GM19455 (cell line): Measurements from ENCODE around the gene SRGAP3.
"Not testable (repeated sequence)": the region's sequence is repeated elsewhere in the genome, so short reads cannot be mapped to it uniquely, and the experiment has no call there.

ENCODE experiments used
- ATAC-seq: cut with Tn5 transposase; IDR thresholded peaks from one replicate; pipeline ENCODE4 v1.9.1; 2021; ENCODE audit not compliant: unreplicated experiment

SRGAP3 gene

DNA sequence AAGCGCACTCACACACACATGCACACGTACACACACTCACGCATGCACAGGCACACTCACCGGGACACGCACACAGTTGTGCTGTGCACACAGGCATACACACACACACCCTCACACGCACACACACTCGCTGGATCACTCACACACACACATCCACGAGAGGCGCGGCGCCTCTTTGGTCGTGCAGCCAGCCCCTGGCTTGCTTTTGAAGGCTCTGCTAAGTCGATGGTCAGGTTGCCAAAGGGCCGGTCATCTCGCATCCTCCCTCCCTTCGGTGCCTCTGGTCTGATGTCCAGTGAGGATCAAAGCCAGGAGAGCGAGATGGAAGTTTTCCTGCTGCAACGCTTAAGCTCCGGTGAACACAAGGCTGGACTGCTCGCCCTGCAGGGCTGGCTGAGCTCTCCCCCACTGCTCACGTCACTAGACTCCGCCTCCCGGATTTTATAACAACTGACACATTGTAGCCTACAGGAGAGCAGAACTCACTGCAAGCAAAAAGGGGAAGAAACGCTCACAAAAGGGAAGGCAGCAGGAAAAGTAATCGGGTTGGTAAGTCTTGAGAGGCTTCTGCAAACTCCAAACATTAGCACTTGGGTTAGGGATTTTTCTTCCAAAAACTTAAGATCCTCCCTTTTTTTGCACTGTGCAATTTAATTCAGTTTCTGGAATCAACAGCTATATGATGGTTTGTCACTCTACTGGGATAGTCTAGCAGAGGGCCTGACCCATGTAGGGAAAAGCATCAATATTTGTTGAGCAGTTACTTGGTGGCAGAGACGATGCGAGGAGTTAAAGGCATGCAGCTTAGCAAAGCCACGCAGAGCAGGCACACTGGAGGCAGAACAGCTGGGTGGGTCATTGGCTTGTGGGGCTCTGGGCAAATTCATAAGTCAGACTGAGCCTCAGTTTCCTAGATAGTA is at the start of gene SRGAP3:
Gene SRGAP3 (minus strand): TSS at position 374 of the 920 bp plus-strand sequence. CDS start 695 bp downstream, outside the sequence.
- ATAC-seq = peak; percentile 100

DNA sequence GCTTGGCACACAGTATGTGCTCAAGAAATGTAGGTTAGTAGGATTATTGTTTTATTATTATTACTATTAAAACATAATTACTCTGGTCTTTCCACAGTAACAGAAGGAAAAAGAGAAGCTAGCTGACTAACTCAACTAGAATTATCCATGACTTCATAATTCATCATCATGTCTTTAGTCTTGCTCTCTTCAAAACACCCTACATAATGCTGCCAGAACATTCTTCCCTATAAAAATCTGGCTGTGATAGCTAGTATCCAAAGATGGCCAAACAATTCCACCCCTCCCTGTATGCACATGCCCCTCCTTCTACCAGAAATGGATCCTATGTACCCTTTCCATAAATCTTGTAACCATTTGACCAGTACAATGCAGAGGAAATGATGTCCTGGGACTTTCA is 48.8 kb upstream of the SRGAP3 start:
- no peak for ATAC-seq

DNA sequence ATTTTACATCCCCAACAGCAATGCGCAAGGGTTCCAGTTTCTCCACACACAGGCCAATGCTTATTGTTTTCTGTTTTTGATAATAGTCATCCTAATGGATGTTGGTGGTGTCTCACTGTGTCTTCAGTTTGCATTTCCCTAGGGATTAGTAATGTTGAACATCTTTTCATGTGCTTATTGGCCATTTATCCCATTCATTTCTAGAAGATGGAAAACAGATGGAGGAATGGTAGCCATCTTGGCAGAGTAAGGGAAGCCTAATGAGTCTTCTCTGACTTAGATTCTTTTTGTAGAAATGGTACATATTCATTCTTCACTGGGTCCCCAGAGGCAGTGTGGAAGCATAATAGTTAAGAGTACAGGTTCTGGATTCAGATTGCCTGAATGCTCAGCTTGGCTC is 46.8 kb upstream of the SRGAP3 start:
- no peak for ATAC-seq

DNA sequence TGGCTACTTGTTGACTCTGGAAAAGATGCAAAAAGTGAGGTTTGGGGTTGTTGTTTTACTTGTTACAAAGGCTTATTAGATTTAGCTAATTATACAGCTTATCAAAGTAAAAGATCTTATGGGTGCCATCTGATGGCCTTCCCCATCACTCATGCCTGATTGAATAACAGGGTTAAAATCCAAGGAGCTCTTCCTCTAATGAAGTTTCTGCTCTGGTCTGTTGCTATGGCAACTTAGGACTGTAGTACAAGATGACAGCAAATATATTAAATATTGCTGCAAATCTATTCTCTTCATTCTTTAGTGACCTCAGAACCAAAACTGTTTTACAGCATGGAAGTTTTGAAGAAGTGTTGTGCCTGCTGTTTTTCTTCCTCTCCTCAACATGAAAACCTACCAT is 45.6 kb upstream of the SRGAP3 start:
- ATAC-seq = no peak

DNA sequence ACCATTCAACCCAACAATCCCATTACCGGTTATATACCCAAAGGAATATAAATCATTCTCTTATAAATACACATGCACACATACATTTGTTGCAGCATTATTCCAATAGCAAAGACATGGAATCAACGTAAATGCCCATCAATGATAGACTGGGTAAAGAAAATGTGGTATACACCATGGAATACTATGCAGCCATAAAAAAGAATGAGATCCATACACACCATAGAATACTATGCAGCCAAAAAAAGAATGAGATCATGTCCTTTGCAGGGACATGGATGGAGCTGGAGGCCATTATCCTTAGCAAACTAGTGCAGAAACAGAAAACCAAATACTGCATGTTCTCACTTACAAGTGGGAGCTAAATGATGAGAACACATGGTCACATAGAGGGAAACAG is 44.5 kb upstream of the SRGAP3 start:
- ATAC-seq = not testable (repeated sequence)

DNA sequence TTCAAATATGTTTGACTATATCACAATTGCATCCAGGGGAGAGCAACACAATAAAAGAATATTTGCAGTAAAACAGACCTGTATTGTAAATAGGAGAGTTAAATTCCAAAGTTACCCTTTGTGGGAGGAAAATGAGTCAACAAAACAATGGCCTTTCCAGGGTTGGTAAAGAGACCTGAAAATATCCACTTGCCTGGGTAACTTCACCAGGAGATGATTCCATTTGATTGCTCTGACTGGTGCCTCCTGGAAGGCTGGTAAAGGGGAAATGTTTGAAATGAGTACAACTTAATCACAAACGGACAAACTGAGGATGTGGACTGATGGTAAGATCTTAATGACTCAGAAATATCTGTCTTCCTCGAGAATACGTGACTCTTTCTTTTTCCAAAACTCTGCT is 43.6 kb upstream of the SRGAP3 start:
- no peak for ATAC-seq

DNA sequence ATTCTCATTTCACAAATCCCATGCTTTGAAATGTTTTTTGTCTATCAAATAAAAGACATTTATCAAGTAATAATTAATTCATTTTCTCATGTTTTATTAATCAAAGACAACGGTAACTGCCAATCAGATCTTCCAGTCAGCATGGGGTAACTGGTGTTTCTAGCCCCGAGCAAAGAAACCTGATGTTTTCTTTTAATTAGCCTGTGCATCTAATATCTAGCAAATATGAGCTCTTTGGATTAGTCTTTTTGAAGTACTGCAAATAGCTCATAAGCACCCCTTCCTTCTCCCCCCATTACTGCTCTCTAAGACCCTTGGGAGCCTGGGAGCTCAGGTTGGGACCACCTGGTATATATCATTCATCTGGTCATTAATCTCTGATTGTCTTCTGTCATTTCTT is 43.1 kb upstream of the SRGAP3 start:
- ATAC-seq = no peak

DNA sequence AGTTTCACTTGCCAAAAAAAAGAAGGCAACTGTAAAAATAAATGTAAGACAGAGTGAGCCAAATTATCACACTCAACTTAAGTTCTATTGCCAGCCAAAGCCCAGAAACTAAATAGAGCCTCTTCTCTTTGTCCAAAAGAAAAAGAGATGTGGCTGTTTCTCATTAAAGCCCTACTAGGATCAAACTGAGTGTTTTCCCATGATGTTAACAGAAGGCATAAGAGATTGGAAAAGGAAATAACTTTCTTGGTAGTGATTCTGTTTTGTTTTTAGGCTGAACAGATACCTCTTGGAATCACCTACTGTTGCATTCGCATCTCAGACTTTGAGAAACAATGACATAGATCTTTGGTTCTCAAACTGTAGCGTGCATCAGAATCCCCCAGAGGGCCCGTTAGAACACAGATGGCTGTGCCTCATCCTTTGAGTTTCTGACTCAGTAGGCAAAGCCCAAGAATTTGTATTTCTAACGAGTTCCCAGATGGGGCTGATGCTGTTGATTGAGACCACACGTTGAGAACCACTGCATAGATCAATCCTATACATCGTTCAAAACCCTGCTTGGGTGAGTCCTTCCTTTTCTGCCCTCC is 42.5 kb upstream of the SRGAP3 start:
- ATAC-seq = no peak

DNA sequence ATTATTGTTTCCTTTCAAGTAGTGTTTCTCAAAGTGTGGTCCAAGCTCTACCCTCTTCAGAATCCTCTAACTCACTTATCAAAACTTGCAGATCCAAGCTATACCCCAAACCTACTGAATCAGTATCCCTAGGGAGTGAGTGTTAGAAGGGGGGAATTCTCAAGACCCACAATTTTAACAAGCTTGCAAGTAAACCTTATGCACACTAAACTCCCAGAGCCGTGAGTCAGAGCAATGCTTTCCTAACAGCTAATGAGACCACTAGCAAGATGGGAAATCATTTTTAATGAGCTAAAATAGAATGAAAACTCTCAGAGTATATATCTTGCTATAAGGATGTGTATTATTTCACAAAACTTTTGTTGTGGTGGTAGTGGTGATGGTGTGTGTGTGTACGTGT is 41.1 kb upstream of the SRGAP3 start:
- ATAC-seq = no peak

DNA sequence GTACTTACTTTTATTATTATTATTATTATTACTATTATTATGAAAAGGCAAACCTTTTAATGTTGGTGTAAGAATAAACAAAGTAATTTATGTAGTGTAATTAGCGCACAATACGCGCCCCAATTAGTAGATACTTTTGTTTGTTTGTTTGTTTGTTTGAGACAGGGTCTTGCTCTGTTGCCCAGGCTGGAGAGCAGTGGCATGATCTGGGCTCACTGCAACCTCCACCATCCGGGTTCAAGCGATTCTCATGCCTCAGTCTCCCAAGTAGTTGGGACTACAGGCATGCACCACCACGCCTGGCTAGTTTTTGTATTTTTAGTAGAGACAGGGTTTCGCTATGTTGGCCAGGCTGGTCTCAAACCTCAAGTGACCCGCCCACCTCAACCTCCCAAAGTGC is 32.1 kb upstream of the SRGAP3 start:
- ATAC-seq = not testable (repeated sequence)

DNA sequence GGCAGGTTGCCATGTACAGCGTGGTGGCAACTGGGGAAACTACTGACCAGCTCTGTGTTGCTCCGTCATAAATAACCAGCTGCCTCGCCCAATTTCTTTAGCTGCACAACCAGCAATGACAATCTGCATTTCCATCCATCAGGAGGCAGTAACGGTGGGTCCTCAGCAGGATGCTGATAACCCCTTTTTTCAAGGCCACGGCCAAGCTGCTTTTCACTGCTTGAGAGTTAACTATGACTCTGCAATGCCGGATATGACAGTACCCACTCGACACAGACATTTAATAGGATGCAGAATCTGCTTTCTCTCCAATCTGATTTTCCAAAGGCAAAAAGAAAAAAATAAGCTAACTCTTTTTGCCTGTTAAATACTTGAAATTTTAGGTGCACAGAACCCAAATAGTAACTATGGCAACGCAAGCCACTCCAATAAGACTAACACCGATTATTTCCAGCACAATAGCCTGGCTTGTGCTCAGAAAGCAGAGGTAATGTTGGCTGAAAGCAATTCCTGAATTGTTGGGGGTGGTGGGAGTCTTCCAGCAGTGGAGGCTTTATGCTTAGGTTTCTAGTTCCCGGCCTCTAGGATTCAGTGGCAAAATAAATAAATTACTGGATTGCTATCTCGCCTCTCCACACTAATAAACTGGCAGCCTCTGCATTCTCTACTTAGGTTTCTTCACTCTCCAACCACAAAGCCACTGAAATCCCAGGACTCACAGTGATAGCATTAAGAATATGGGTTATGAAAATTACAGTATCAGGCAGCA is 31.2 kb upstream of the SRGAP3 start:
- ATAC-seq = no peak

DNA sequence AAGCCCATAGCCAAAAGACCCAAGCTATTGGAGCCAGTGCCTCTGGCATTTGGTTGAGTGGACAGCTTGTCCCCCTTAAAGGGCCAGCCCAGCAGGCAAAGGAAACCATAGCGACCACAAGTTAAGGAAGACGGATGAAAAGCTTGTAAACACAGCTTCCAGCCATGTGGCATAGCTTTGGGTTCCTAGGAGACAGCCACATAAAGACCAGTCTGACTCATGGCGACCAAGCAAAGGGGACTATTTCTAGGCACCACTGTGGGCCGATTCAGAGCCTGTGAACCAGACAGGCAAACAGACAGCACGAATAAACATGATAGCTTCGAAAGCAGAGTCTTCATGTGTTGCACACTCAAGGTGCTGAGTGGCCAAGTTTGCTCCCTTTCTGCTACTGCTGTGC is 30.5 kb upstream of the SRGAP3 start:
- ATAC-seq = no peak

DNA sequence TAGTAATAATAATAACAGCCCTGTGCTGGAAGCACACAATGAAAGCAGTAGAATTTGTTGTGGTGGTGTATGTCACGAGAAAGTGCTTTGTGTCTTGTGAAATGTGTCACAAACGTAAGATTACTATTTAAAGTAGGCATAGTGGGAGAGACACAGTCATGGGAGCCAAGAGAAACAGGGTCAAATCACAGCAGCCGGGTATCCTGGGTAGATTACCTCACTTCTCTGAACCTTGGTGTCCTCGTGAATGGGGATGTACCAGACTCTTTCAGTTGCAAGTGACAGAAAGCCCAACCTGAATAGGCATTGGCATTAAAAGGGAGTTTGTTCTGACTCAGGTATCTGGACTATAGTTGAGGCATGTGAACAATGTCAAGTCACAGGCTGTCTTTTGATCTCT is 29.1 kb upstream of the SRGAP3 start:
- ATAC-seq = no peak

DNA sequence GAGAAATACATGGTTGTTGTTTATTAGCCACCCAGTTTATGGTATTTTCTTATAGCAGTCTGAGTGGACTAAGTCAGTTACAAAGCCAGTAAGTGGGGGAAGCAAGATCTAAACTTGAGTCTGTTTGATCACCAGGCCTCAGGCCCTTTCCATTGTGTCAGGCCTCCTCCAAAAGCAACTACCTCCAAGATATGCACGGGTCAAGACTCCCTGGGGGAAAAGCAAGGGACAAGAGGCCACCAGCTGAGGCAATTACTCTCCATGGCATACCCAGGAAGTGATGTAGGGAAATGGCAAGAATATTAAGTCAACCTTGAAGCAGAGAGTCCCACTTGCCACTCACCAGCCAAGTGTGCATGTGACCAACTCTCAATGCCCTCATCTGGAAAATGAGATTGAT is 28.6 kb upstream of the SRGAP3 start:
- no peak for ATAC-seq

DNA sequence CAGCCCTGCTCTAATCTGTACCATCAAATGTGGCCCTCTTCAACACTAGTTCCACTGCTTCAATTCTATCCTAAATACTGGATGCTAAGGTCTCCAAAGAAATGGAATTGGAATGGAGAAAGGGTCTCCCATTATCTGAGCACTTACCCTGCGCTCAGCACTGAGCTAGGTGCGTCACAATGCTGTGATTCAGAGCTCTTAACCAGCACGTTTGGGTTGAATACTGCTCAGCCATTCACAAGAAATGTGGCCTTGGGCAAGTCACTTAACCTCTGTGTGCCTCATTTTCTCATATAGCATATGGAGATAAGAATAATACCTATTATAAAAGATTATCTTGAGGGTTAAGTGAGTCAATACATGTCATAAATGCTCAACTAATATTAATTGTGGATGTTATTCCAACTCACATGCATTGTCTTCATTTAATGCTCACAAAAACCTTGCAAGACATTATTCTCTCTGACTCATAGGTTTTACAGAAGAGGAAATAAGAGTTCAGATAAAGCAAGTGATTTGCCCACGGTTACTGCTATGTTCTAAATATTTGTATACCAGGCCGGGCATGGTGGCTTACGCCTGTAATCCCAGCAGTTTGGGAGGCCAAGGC is 27.4 kb upstream of the SRGAP3 start:
- no peak for ATAC-seq

DNA sequence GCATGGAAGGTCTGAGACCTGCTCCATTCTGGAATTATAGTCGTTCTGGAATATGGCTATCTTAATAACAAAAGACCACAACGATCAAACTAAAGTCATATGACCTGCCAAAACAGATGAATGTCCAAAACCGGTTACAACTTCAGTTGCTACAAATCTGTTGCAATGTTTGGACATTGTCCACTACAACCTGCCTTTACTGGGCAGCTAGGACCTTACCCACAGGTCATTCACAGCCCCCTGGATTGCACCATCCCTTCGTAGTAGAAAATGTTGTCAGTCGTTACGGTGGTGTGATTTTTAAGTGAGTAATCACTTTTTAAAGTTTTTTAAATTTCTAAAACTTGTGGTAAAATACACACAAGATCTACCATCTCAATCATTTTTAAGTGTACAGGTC is 22.5 kb upstream of the SRGAP3 start:
- no peak for ATAC-seq

DNA sequence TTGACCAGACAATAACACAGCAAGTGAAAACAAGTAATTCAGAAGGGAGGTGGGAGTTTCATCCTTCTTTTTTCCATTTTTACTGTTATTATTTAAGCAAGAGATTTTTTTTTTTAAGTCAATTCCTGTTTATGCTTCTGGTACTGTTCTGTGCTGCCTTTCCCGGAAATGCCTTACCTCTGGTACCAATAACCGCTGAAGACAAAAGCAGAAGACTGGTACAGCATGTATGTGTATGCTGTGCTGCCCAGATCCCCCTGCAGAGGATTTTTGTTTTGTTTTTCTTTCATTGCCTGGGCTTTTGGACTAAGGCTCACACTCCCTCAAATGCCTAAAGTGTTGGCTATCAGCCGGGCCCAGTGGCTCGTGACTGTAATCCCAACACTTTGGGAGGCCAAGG is 21.3 kb upstream of the SRGAP3 start:
- no peak for ATAC-seq

DNA sequence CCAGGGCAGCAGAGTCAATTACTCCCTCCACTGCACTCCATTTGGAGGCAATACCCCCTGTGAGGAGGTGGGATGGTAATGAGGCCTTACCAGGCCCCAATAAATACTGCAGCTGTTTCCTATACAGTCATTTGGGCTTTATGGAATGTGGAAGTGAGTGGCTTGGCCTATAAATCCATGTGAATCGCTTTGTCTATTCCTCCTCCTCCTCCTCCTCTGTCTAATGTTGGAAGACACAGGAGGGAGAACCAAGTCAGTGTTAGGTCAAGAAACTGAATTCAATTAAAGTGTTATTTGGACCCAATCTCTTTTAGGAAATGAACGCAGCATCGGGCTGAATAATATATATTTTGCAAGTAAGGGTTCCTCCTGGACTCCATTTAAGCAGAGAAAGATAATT is 17.3 kb upstream of the SRGAP3 start:
- no peak for ATAC-seq

DNA sequence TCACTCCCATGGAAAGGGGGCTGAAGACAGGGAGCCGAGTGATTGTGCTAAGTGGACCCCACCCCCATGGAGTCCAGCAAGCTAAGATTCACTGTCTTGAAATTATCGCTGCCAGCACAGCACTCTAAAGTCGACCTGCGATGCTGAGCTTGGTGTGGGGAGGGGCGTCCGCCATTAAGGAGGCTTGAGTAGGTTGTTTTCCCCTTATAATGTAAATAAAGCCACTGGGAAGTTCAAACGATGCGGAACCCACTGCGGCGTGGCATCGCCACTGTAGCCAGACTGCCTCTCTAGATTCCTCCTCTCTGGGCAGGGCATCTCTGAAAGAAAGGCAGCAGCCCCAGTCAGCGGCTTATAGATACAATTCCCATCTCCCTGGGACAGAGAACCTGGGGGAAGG is 10.9 kb upstream of the SRGAP3 start:
- no peak for ATAC-seq

DNA sequence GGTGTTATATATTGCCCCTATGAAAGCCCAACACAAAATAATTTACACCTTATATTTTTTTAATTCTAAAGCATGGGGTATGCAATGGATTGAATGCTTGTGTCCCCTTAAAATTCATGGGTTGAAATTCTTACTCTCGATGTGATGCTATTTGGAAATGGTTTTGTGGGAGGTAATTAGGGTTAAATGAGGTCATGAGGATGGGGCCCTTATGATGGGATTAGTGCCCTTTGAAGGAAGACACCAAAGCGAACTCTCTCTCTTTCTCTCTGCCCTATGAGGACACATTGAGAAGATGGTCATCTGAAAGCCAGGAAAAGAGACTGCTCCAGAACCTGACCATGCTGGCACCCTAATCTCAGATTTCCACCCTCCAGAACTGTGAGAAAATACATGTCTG is 7.6 kb upstream of the SRGAP3 start:
- ATAC-seq = no peak

DNA sequence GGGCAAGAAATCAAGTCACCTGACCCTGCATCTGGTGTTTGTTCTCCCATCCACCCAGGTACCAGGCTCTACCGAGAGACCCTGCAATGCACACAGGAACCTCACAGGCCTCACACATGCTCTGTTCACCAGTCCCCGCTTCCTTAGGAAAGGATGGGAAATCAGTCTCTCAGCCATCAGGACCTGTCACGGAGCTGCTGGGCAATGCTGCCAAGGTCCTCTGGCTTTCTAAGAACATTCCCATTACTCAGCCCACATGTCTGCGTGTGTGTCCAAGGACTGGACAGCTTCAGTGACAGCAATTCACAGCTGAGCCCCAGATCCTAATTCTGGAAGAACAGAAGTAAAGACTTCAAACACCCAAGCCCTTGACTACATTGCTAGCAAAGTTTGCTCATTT is 6.5 kb upstream of the SRGAP3 start:
- ATAC-seq = no peak
